NOMO-1 treated with DMSO at 0.1 percent for 48 hours (cell line): ENCODE results near the gene SLC9A3.

Experiments used
- DNase-seq: peaks from one replicate; lab custom pipeline; 2025; ENCODE audit not compliant: unreplicated experiment; lab: John Stamatoyannopoulos, UW

SLC9A3 gene

GRCh38 chr5:432928-433791, 91.1 kb downstream of the SLC9A3 start:
- no peak for DNase-seq

- no peak for DNase-seq
Measured at GRCh38 chr5:432201-432927, 91.9 kb downstream of the SLC9A3 start.

- no peak for DNase-seq
Measured at GRCh38 chr5:431711-432050, 92.6 kb downstream of the SLC9A3 start.

- DNase-seq, result peak; percentile 55
Measured at GRCh38 chr5:431001-431710, 93.1 kb downstream of the SLC9A3 start.

GRCh38 chr5:430214-430925, 93.9 kb downstream of the SLC9A3 start:
- DNase-seq, result no peak

GRCh38 chr5:429453-430188, 94.6 kb downstream of the SLC9A3 start:
- DNase-seq, result no peak

- DNase-seq, result no peak
Measured at GRCh38 chr5:428754-429452, 95.3 kb downstream of the SLC9A3 start.

GRCh38 chr5:428219-428618, 96.0 kb downstream of the SLC9A3 start:
- no peak for DNase-seq

- DNase-seq, result no peak
Measured at GRCh38 chr5:427415-428087, 96.7 kb downstream of the SLC9A3 start.

GRCh38 chr5:426392-426976, 97.8 kb downstream of the SLC9A3 start:
- no peak for DNase-seq

GRCh38 chr5:425714-426113, 98.5 kb downstream of the SLC9A3 start:
- DNase-seq, result no peak

GRCh38 chr5:424301-425110, 99.7 kb downstream of the SLC9A3 start:
- peak; percentile 95 for DNase-seq

- DNase-seq, result no peak
Measured at GRCh38 chr5:423626-424261, 100.5 kb downstream of the SLC9A3 start.

GRCh38 chr5:423233-423565, 101.0 kb downstream of the SLC9A3 start:
- no peak for DNase-seq

- no peak for DNase-seq
Measured at GRCh38 chr5:422323-423232, 101.7 kb downstream of the SLC9A3 start.

- no peak for DNase-seq
Measured at GRCh38 chr5:421901-422300, 102.3 kb downstream of the SLC9A3 start.
